K562 (cell line): ENCODE results near the gene RHOF. TPM values are rescaled to one million over a fixed set of nuclear protein-coding genes. Genes with fewer than 3 reads are reported as not detected.
A peak's percentile ranks its signal among the peaks of the same experiment; 100 is the strongest.

Experiments
- BRD4 ChIP-seq: fragments of 200-600 bp; sonication (generic); IDR thresholded peaks from 2 replicates; pipeline ENCODE4 v1.6.1; 2017; ENCODE audit warnings: inconsistent platforms
- CGGBP1 ChIP-seq: fragments of 250-450 bp; sonication (Bioruptor Pico); IDR thresholded peaks from 2 replicates; pipeline ENCODE4 v1.9.0; 2021; ENCODE audit warnings: mild to moderate bottlenecking
- CLOCK ChIP-seq: fragments of 250-450 bp; sonication (Bioruptor Pico); IDR thresholded peaks from 2 replicates; pipeline ENCODE4 v1.4.0; 2020; ENCODE audit warnings: mild to moderate bottlenecking, moderate library complexity, borderline replicate concordance
- CREM ChIP-seq: IDR thresholded peaks from 2 replicates; pipeline ENCODE4 v1.6.1; 2014; ENCODE audit warnings: antibody characterized with exemption, low read depth
- DDX20 ChIP-seq: fragments of 450-650 bp; IDR thresholded peaks from 2 replicates; pipeline ENCODE4 v1.6.1; 2016; ENCODE audit warnings: missing genetic modification characterization, low read depth, mild to moderate bottlenecking, missing compliant biosample characterization, moderate library complexity
- DEAF1 ChIP-seq: fragments of 450-650 bp; formaldehyde crosslinking; IDR thresholded peaks from 2 replicates; pipeline ENCODE4 v1.4.0; 2020; ENCODE audit warnings: mild to moderate bottlenecking, moderate library complexity
- IRF2 ChIP-seq: sonication (generic); formaldehyde crosslinking; IDR thresholded peaks from 2 replicates; pipeline ENCODE4 v1.8.1; 2022; ENCODE audit warnings: mild to moderate bottlenecking, missing genetic modification reagents
- KLF13 ChIP-seq: fragments of 450-650 bp; IDR thresholded peaks from 2 replicates; pipeline ENCODE4 v1.6.1; 2016; ENCODE audit warnings: missing genetic modification characterization, low read depth, mild to moderate bottlenecking, missing compliant biosample characterization, moderate library complexity, borderline replicate concordance
- PTRF ChIP-seq: fragments of 450-650 bp; IDR thresholded peaks from 2 replicates; pipeline ENCODE4 v1.6.1; 2016; ENCODE audit warnings: mild to moderate bottlenecking, missing genetic modification characterization, missing compliant biosample characterization
- TEAD4 ChIP-seq, 2 experiments: sonication (generic) in 1 of 2; formaldehyde crosslinking in 1 of 2; IDR thresholded peaks; 2 replicates each; pipeline versions ENCODE4 v1.6.1 to v1.8.0; 2012 to 2022; ENCODE audit warnings: borderline replicate concordance in 1 of 2, inconsistent platforms in 1 of 2, low read length in 1 of 2, mild to moderate bottlenecking in 1 of 2, missing genetic modification reagents in 1 of 2
- ZC3H4 ChIP-seq: sonication (generic); formaldehyde crosslinking; IDR thresholded peaks from 2 replicates; pipeline ENCODE4 v1.9.0; 2021; ENCODE audit warnings: missing genetic modification reagents, borderline replicate concordance
- ZNF12 ChIP-seq: sonication (generic); formaldehyde crosslinking; IDR thresholded peaks from 2 replicates; pipeline ENCODE4 v1.4.0; 2020; ENCODE audit warnings: mild to moderate bottlenecking, missing genetic modification reagents
- ZNF143 ChIP-seq: sonication (generic); formaldehyde crosslinking; IDR thresholded peaks from 2 replicates; pipeline ENCODE4 v1.9.0; 2022; ENCODE audit warnings: mild to moderate bottlenecking, missing genetic modification reagents
- ZNF41 ChIP-seq: fragments of 250-450 bp; sonication (Bioruptor Pico); conservative IDR thresholded peaks from 2 replicates; pipeline ENCODE4 v1.4.0; 2020; ENCODE audit warnings: mild to moderate bottlenecking
- ZNF561 ChIP-seq: fragments of 450-650 bp; formaldehyde crosslinking; conservative IDR thresholded peaks from 2 replicates; pipeline ENCODE4 v1.4.0; 2020; ENCODE audit warnings: mild to moderate bottlenecking, moderate library complexity
- ZNF77 ChIP-seq: fragments of 250-450 bp; sonication (Bioruptor Pico); IDR thresholded peaks from 2 replicates; pipeline ENCODE4 v1.5.0; 2020
- polyA plus RNA-seq, 8 experiments: library from polyadenylated mRNA; depleted of rRNA in 4 of 8; stranded (reverse) in 5 of 8; unstranded in 3 of 8; fragments of >200 nt; fragmentation: Nextera tagmentation in 2 of 8; fragmentation: Illumina TruSeq in 1 of 8; extraction: Ambion mirVana in 2 of 8; extraction: Trizol in 1 of 8; gene quantifications; 2 replicates each; pipeline versions ENCODE4 v1.2.1 to v1.2.3, GENCODE V29; 2011 to 2014; ENCODE audit warnings: inconsistent platforms in 1 of 8, missing spikeins in 1 of 8
- total RNA-seq, 7 experiments: library from RNA; depleted of rRNA in 6 of 7; stranded (reverse); fragments of >200 nt in 6 of 7; fragmentation: Illumina TruSeq in 2 of 7; extraction: Trizol in 2 of 7; gene quantifications; 2 replicates each; pipeline versions ENCODE4 v1.2.1 to v1.2.3, GENCODE V29; 2011 to 2021; ENCODE audit warnings: low replicate concordance in 1 of 7
- TF ChIP-seq, protein P1 (sequence below), 2 experiments: IDR thresholded peaks; 2 replicates each; pipeline ENCODE4 v1.6.1; 2012; ENCODE audit warnings: improper control_type of control experiment in 2 of 2, low read depth in 2 of 2, low read length in 2 of 2, borderline replicate concordance in 1 of 2
- TF ChIP-seq, protein P2 (sequence below): sonication (generic); formaldehyde crosslinking; IDR thresholded peaks from 2 replicates; pipeline ENCODE4 v1.8.1; 2023; ENCODE audit warnings: mild to moderate bottlenecking, missing genetic modification reagents

RHOF gene
- total and polyA plus RNA-seq, 9 of the 15 experiments (the other 6 are each of a cell fraction or from before 2014, with no cell fraction given): 0.13 to 10.1 (median 4.0) TPM

DNA sequence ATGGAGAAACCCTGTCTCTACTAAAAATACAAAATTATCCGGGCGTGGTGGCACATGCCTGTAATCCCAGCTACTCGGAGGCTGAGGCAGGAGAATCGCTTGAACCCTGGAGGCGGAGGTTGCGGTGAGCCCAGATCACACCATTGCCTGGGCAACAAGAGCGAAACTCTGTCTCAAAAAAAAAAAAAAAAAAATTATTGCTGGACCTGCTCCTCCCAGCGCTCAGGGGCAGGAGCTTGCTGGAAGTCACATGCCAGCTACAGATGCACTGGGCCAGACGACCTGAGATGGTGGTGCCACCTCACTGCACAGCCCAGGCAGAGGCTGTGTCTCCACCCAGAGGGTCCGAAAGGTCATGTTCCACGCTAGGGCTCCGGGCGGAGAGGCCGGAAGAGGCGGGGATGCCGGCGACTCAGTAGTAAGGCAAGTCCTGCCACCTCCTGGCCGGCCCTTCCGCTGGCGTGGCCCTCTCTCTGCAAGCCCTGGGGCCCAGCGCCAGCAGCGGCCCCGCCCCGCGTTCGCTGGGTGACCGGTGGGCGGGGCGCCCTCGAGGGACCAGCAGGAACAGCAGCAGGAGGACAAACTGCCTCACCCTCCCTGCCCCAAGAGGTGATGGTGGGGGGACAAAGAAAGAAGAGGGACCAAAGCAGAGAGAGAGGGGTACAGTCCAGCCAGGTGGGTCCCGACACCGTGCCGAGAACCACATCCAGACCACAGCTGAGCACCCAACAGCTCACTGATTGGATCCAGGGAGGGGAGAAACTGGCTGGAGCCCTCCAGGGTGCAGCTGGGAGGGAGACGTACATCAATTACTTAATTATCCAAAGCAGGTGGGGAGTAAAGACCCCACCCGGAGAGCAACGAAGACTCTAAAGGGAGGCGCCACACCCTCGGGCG, 3.6 kb upstream of the RHOF start (continued):
- TF ChIP-seq CLOCK (CRISPR knock-in tag): no peak
- peak; percentile 92 for TF ChIP-seq KLF13 (tag)
- TF ChIP-seq IRF2 (CRISPR knock-in tag): no peak
- no peak for TF ChIP-seq TEAD4 (IDR thresholded peaks at IDR 0.05; ENCODE audit: low read length)
- TF ChIP-seq TEAD4 (CRISPR knock-in tag; IDR thresholded peaks at IDR 0.05; ENCODE audit: borderline replicate concordance): no peak
- no peak for TF ChIP-seq ZNF77 (CRISPR knock-in tag)
- no peak for TF ChIP-seq DDX20 (tag)
- no peak for TF ChIP-seq ZC3H4 (CRISPR knock-in tag)
- no peak for TF ChIP-seq ZNF561
- TF ChIP-seq, protein P1, sequence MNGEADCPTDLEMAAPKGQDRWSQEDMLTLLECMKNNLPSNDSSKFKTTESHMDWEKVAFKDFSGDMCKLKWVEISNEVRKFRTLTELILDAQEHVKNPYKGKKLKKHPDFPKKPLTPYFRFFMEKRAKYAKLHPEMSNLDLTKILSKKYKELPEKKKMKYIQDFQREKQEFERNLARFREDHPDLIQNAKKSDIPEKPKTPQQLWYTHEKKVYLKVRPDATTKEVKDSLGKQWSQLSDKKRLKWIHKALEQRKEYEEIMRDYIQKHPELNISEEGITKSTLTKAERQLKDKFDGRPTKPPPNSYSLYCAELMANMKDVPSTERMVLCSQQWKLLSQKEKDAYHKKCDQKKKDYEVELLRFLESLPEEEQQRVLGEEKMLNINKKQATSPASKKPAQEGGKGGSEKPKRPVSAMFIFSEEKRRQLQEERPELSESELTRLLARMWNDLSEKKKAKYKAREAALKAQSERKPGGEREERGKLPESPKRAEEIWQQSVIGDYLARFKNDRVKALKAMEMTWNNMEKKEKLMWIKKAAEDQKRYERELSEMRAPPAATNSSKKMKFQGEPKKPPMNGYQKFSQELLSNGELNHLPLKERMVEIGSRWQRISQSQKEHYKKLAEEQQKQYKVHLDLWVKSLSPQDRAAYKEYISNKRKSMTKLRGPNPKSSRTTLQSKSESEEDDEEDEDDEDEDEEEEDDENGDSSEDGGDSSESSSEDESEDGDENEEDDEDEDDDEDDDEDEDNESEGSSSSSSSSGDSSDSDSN (IDR thresholded peaks at IDR 0.05; ENCODE audit: borderline replicate concordance in 1 of 2, low read depth in 2 of 2, low read length in 2 of 2): peak; percentile 41 to 52; a peak in 1 of 4 replicates
- no peak for TF ChIP-seq BRD4
- no peak for TF ChIP-seq CGGBP1
- no peak for TF ChIP-seq PTRF (tag)
- no peak for TF ChIP-seq ZNF12 (CRISPR knock-in tag)
- TF ChIP-seq, protein P2, sequence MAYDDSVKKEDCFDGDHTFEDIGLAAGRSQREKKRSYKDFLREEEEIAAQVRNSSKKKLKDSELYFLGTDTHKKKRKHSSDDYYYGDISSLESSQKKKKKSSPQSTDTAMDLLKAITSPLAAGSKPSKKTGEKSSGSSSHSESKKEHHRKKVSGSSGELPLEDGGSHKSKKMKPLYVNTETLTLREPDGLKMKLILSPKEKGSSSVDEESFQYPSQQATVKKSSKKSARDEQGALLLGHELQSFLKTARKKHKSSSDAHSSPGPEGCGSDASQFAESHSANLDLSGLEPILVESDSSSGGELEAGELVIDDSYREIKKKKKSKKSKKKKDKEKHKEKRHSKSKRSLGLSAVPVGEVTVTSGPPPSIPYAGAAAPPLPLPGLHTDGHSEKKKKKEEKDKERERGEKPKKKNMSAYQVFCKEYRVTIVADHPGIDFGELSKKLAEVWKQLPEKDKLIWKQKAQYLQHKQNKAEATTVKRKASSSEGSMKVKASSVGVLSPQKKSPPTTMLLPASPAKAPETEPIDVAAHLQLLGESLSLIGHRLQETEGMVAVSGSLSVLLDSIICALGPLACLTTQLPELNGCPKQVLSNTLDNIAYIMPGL (CRISPR knock-in tag): no peak
- TF ChIP-seq CREM: peak; percentile 71
- TF ChIP-seq ZNF41 (CRISPR knock-in tag): no peak
- TF ChIP-seq ZNF143 (CRISPR knock-in tag): no peak
- TF ChIP-seq DEAF1: no peak
